HG03558 (cell line): Measurements from ENCODE around the gene METTL18.

Experiments
- ATAC-seq: cut with Tn5 transposase; IDR thresholded peaks from one replicate; pipeline ENCODE4 v1.9.1; 2021; ENCODE audit warnings: moderate number of reproducible peaks; ENCODE audit not compliant: unreplicated experiment; ENCODE audit errors: extremely low read depth

The METTL18 gene

GRCh38 chr1:169788402-169788801, 6.3 kb downstream of the METTL18 start:
- ATAC-seq: no peak

DNA sequence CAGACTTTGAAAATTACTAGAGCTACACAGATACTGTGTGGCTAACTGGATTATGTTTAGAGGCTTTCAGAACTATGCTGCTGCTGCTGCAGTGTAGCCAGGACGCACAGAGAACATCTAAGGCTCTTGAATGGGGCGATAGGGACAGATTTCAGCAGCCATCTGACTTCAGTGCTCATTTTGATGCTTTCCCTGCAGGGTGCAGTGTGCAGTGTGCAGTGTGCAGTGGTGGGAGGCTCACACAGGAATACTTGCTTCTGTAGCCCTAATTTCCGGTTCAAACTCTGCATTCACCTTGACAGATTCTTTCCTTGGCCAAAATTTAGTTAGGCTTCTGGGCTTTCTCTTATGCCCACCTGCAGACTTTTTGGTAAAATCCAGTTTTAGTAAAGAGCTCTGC, 7.7 kb downstream of the METTL18 start:
- ATAC-seq: no peak

GRCh38 chr1:169785267-169785666, 9.4 kb downstream of the METTL18 start:
- ATAC-seq: no peak

DNA sequence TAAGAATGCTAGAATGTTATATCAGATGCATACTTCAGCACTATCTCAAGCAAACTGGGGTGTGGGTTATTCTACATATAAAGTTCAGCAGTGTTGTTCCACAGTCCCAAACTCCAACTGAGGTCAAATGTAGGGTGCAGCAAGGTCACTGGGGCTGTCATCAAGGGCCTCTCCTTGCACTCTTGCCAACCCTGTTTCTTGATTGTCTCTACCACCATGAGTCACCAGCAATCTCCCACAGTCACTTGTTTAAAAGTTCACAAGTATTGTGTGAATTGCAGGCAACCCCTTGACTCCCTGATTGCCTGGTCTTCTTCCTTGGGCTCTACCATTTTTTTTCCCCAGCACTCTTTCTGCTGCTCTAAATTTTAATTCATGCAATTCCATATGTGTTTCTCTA, 10.6 kb downstream of the METTL18 start:
- no peak for ATAC-seq

DNA sequence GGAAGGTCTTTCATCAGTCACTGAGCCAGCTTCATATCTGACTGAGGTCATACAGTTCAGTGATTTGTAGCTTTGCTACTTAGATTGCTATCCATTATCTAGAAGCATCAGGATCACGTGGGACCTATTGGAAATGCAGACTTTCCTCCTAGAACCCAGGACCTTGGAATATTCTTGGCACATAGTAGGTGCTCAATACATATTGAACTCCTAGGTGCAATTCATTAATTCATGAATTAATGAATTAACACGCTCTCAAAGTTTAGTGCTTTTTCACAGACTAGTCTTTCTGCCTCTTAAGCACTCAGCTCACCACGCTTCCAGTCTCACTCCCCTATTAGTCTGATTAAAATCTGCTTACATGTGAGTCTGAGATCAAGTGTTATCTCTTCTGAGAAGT, 12.1 kb downstream of the METTL18 start:
- ATAC-seq: no peak

DNA sequence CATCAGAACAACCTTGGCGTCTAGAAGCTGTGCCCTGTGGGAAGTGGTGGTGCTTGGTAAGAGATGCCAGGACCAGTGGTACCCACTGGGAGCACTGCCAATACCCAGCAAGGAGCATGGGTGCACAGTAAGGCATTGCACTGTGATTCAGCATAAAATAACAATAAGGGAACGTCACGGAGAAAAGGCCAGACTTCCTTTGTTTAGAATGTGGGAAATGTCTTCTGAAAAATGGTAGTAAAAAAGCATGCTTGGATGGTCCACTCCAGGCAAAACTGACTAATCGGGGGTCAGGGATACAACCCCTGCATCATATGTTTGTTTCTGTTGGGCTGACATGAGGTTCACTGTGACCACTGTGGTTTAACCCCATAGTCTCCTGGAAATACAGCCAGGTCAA, 14.7 kb downstream of the METTL18 start:
- no peak for ATAC-seq

GRCh38 chr1:169779150-169779549, 15.6 kb downstream of the METTL18 start:
- ATAC-seq: no peak

DNA sequence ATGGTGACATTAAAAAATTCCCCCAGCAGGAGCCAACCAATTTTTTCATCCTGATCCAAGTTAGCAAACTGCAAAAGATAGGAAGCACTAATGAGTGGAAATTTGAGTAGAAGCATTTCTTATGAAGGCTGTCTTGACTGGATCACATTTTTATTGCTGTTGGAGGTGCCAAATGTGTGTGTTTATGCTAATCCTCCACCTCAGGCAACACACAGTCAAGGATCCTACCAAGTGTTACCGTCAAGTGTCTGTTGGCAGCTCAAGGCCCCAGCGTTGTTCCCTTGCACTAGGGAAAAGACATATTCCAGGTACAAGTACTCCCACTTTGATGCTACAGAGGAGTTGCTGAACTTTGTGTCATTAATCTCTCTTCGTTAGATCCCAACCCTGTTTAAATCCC, 18.3 kb downstream of the METTL18 start:
- ATAC-seq: no peak

DNA sequence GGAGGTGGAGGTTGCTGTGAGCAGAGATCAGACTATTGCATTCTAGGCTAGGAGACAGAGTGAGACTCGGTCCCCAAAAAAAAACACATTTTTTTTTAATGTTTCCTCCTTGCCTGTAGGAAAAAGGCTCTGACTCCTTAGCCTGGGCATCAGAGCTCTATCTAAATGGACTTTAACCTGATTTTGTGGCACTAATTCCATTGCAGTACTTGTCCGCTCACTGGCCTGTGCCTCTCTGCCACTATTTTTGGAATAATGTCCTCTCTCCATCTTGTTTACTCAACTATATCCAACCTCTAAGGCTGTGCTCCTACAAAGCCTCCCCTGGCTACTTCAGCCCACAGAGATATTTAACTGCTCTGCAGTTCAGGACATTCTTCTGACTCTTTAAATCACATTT, 26.5 kb downstream of the METTL18 start:
- no peak for ATAC-seq

- no peak for ATAC-seq
Observed at GRCh38 chr1:169765580-169766331, 29.0 kb downstream of the METTL18 start.

- ATAC-seq: no peak
Observed at GRCh38 chr1:169764919-169765318, 29.8 kb downstream of the METTL18 start.

DNA sequence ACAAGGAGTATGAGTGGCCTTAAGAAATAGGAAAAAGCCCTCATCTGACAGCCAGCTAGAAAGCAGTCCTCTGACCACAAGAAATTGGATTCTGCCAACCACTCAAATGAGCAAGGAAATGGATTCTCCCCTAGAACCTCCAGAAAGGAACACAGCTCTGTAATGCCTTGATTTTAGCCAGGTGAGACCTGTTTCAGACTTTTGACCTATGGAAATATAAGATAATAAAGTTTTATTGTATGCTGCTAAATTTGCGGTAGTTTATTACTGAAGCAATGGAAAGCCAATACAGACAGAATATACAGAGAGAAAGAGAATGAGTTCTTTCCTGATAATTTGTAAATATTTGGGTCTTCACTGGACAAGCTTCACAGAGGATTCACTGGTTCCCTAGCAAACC, 32.0 kb downstream of the METTL18 start:
- no peak for ATAC-seq

GRCh38 chr1:169759038-169759437, 35.7 kb downstream of the METTL18 start:
- no peak for ATAC-seq

DNA sequence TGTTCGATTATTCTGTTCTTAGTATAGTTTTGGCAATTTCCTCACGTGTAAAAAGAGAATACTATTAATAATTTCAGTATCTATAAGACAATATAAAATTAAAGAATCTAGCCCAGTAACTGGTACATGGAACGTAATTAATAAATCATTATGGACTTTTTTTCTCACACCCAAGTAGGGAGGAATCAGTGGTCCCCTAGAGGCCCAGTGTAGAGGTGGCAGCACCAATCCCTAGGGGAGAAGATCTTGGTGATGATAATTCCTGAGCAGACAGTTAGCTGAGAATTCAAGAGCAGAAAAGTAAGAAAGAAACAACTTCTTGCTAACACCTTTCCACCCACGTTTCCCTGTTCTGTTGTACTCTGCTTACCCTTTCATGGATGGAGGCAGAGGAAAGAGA, 41.2 kb downstream of the METTL18 start:
- no peak for ATAC-seq

GRCh38 chr1:169750041-169750440, 44.7 kb downstream of the METTL18 start:
- ATAC-seq: no peak

GRCh38 chr1:169746550-169746949, 48.2 kb downstream of the METTL18 start:
- no peak for ATAC-seq

DNA sequence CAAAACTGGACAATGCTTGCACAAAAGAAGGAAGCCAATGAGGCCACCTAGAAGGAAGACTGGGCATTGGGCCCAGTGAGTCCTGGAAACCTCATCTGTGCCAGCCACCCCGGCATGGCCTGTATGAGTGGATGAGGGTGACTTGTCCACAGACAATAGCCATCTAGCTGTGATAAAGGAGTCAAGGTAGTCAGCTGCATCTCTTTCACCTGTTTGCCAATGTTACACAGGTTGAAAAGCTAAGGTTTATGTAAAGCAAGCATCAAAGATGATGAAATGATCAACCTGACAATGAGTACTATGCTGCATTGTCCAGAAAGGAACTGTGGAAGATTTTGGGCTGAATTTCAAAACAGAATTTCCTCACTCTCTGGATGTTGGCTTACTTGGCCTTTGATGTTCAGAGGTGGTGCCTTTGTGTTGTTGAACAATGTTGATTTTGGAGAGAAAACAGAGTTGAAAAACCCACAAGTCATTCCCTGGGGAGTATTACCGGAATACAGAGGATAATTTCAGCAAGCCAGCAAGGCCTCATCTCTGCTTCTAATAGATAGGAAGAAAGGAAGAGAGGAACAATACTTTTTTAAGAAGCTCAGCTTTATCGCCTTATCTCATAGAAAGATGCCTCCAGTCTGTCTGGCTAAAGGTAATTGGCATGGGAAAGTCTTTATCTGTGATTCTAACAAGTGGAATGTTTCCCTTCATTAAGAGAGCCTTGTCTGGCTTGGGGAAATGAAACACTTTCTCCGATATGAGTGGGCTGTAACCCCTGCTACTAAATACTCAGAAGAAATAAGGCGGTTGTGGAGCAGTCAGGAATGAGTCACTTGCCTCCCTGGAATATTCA, 49.5 kb downstream of the METTL18 start:
- ATAC-seq: no peak
